GM12873 (cell line): ENCODE results near the gene CMA1.

Experiments used
- TF ChIP-seq, protein P1 (sequence below): IDR thresholded peaks from 2 replicates; pipeline ENCODE4 v1.5.1; 2012; ENCODE audit warnings: low read depth, mild to moderate bottlenecking, moderate library complexity, low read length, control low read depth; ENCODE audit not compliant: insufficient read depth; ENCODE audit errors: missing control alignments

CMA1 gene

GRCh38 chr14:24456980-24457379, 51.1 kb downstream of the CMA1 start:
- TF ChIP-seq, protein P1, sequence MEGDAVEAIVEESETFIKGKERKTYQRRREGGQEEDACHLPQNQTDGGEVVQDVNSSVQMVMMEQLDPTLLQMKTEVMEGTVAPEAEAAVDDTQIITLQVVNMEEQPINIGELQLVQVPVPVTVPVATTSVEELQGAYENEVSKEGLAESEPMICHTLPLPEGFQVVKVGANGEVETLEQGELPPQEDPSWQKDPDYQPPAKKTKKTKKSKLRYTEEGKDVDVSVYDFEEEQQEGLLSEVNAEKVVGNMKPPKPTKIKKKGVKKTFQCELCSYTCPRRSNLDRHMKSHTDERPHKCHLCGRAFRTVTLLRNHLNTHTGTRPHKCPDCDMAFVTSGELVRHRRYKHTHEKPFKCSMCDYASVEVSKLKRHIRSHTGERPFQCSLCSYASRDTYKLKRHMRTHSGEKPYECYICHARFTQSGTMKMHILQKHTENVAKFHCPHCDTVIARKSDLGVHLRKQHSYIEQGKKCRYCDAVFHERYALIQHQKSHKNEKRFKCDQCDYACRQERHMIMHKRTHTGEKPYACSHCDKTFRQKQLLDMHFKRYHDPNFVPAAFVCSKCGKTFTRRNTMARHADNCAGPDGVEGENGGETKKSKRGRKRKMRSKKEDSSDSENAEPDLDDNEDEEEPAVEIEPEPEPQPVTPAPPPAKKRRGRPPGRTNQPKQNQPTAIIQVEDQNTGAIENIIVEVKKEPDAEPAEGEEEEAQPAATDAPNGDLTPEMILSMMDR, result no peak
